NCI-H1930 (cell line): ENCODE measurements around the gene CDCA3.
"Not testable (repeated sequence)": the region's sequence is repeated elsewhere in the genome, so short reads cannot be mapped to it uniquely, and the experiment has no call there.

ENCODE experiments used
- DNase-seq, 2 experiments: peaks; one replicate each; lab custom pipeline; 2025; lab: John Stamatoyannopoulos, UW

Gene CDCA3

DNA sequence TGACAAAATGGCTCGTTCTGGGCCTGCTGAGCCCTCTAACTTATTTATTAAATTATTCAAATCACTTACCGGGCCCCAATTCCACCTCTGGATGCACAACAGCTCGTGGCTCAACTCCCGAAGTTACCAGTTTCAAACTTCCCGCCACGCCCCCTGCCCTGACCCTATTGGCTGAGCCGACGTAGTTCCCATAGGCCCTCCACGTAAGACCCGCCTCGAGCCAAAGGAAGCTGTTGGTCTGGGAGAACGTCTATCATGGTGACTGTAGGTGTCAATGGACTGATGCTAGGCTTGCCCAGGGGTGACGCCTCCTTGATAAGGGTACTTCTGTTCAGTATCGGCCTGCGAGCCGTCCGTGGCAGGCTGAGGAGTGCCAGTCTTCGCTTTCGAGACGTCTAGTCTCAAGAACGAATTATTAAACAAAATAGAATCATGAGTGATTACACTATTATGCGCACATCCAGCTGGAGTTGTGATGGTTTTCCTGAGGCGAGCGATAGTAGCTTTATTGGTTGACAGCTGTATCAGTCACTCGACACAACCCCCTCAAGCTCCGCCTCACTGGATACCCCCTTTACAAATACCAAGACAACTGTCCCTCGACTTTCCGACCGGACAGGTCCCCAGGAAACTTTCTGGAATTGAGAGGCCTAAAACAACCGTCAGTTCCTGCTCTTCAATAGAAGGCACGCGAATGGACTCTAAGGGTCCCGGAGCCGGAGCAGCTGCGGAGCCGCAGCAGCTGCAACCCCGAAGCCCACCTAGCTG lies at the start of gene CDCA3:
TSS of gene CDCA3 (minus strand) at position 134 of the 768 bp plus-strand sequence. CDS start 334 bp downstream, outside the sequence.
- DNase-seq: peak; percentile 97 to 98

DNA sequence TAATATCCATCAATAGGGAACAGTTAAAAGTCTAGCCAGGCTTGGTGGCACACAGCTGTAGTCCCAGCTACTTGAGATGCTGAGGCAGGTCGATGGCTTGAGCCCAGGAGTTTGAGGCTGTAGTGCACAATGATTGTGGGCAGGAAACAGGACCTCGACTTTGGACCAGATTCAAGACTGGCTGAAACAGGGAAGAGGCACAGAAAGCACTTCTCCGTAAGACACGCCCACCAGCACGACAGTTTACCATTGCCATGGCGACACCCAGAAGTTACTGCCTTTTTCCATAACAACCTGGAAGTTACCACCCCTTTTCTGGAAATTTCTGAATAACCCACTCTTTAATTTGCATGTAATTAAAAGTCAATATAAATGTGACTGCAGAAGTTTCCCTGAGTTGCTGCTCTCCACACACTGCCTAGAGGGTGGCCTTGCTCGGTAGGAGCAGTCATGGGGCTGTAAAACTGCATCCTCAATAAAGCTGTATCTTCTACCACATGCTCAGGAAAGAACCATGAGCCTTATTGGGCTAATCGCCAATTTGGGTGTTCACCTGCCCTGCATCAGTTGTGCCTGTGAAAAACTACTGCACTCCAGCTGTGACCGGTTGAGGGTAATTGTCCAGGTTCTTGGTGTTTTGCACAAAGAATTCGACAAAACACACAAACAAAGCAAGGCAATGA lies 48.9 kb upstream of the CDCA3 start:
- DNase-seq: no peak

DNA sequence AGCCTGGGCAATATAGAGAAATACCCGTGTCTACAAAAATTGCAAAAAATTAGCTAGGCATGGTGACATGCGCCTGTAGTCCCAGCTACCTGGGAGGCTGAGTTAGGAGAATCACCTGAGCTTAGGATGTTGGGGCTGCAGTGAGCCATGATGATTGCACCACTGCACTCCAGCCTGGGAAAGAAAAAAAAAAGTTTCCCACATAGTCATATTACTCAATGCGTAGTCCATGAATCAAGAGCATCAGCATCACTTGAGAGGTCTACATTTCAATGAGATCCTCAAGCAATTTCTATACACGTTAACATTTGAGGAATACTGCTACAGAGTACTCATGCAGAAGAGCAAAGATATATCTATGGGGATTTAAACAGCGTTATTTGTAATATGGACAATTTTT lies 48.3 kb upstream of the CDCA3 start:
- DNase-seq: no peak

DNA sequence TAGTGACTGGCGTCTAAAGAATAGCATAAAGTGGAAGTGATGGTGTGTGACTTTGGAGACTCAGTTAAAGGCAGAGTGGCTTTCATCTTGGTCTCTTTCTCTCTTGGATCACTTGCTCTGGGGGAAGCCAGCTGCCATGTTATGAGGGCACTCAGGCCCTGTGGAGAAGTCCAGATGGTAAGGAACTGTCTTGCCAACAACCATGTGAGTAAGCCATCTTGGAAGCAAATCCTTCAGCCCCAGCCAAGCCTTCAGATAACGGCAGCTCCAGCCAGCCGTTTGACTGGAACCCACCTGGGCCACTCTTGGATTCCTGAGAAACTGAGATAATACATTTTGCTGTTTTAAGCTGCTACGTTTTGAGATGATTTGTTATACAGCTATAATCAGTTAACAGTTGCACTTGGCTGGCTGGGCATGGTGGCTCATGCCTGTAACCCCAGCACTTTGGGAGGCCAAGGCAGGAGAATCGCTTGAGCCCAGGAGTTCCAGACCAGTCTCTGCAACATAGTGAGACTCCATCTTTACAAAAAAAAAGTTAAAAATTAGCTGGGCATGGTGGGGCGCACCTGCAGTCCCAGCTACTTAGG lies 45.9 kb upstream of the CDCA3 start:
- no peak for DNase-seq

DNA sequence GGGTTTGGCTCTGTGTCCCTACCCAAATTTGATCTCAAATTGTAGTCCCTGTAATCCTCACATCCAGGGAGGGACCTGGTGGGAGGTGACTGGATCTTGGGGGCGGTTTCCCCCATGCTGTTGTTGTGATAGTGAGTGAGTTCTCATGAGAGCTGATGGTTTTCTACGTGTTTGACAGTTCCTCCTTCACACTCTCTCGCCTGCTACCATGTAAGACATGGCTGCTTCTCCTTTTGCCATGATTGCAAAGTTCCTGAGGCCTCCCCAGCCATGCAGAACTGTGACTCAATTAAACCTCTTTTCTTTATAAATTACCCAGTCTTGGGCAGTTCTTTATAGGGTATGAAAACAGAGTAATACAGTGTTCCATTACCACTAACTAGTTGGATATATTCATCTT lies 43.2 kb upstream of the CDCA3 start:
- DNase-seq: no peak

DNA sequence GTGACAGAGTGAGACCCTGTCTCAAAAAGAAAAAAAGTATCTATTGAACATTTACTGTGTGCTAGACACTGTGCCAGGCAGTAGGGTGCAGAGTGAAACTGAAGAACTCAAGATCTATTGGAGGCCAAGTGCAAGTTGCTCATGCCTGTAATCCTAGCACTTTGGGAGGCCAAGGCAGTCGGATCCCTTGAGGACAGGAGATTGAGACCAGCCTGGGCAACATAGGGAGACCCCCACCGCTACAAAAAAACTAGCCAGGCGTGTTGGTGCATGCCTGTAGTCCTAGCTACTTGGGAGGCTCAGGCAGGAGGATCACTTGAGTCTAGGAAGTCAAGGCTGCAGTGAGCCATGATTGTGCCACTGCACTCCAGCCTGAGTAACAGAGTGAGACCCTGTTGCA lies 41.6 kb upstream of the CDCA3 start:
- DNase-seq: not testable (repeated sequence)

DNA sequence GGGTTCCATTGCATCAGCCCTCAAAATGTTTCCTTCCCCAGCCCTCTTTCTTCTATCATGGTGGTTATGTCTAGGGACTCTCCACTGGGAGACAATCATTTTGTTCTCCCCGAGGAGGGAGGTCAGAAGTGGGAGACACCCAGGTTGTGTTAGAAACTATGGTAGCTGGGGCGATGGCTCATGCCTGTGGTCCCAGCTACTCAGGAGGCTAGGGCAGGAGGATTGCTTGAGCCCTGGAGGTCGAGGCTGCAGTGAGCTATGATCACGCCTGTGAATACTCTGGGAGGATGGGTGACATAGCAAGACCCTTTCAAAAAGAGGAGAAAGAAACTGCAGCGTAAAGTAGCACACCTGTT lies 40.5 kb upstream of the CDCA3 start:
- no peak for DNase-seq

DNA sequence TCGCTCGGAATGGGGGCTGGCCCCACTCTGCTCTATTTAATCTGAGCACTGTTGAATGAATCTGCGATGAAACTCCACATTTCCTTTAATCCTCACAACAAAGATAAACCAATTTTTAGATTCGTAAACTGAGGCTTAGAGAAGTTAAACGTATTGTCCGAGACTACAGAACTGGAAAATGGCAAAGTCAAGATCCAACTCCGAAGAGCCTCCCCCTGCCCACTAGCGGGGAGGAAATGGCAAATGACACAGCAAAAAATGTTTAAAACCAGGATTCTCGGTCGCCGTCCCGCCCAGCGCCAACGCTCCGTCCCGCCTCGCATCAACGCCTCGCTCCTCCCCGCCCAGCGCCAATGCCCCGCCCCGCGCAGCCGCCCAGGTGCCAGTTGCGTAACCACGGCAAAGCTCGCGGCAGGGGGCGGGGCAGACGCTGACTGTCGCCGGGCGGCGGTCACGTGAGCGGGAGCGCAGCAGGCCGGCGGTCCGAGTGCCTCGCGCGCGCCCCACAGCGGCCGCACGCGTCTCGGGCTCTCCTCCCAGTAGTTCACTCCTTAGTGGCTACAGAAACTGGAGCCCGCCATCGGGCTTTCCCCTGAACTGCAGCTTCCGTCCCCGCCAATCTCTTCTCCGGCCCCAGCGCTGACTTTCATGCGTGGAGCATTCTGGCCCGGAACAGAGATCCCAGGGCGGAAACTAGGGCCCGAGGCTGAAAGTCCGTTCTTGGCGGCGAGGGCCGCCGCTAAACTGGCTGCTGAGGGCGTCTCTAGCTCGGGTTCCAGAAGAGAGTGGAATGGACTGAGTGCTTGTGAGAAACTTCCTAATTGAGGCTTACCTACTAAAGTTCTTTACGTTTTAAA lies 39.9 kb upstream of the CDCA3 start:
- DNase-seq: peak; percentile 96 to 99

DNA sequence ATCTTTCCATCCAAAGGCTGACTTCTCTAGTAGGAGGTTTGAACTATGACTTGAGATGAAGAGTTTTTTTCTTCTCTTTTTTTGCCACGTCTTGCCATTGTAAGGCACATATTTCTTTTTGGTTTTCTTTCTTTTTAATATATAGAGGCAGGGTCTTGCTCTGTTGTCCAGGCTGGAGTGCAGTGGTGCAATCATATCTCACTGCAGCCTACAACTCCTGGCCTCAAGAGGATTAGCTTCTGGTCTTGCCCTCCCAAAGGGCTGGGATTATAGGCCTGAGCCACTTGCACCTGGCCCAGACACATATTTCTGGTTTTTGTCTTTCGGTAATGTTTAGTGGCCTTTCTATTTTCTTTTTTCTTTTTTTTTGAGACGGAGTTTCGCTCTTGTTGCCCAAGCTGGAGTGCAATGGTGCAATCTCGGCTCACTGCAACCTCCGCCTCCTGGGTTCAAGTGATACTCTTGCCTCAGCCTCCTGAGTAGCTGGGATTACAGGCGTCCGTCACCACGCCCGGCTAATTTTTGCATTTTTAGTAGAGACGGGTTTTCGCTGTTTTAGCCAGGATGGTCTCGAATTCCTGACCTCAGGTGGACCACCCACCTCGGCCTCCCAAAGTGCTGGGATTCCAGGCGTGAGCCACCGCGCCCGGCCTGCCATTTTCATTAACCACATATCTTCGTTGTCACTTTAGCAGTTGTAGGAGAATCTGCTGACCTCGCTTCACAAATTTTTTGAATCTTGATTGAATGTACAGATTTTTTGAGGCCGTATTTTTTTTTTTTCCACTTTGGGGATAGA lies 38.9 kb upstream of the CDCA3 start:
- DNase-seq: not testable (repeated sequence)

DNA sequence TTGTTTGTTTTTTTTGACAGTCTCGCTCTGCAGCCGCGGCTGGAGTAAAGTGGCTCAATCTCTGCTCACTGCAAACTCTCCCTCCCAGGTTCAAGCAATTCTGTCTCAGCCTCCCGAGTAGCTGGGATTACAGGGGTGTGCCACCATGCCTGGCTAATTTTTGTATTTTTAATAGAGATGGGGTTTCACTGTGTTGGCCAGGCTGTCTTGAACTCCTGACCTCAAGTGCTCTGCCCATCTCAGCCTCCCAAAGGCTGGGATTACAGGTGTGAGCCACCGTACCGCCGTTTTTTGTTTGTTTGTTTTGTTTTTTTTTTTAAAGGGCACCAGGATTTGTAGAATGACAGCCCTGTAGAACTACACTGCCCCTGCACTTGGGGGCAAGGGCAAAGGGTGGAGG lies 37.7 kb upstream of the CDCA3 start:
- not testable (repeated sequence) for DNase-seq

DNA sequence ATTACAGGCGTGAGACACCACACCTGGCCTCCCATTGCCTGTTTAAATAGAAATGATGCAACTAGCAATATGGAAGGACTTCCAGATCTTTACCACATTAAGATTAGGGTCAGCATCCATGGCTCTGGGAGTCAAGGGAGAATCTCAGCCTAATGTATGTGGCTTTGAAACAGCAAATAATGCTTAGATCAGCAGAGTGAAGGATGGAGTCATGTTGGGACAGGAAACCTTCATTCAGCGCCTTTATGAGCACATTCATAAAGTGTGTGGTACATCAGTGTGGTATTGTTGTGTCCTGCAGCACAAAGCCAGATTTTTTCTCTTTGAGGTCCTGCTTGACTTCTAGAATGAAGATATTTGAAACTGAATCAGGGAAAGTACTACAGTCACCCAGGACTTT lies 37.3 kb upstream of the CDCA3 start:
- DNase-seq: no peak

DNA sequence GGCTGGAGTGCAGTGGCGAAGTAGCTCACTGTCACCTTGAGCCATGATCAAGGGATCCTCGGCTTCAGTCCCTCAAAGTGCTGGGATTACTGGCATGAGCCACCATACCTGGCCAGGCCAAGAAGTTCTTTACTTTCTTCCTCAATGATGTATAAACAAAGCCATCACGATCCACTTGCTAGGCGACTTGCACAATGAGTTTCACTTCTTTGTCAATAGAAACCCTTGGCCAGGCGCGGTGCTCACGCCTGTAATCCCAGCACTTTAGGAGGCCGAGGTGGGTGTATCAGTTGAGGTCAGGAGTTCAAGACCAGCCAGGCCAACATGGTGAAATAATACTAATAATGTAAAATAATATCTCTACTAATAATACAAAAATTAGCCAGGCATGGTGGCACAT lies 36.4 kb upstream of the CDCA3 start:
- no peak for DNase-seq

DNA sequence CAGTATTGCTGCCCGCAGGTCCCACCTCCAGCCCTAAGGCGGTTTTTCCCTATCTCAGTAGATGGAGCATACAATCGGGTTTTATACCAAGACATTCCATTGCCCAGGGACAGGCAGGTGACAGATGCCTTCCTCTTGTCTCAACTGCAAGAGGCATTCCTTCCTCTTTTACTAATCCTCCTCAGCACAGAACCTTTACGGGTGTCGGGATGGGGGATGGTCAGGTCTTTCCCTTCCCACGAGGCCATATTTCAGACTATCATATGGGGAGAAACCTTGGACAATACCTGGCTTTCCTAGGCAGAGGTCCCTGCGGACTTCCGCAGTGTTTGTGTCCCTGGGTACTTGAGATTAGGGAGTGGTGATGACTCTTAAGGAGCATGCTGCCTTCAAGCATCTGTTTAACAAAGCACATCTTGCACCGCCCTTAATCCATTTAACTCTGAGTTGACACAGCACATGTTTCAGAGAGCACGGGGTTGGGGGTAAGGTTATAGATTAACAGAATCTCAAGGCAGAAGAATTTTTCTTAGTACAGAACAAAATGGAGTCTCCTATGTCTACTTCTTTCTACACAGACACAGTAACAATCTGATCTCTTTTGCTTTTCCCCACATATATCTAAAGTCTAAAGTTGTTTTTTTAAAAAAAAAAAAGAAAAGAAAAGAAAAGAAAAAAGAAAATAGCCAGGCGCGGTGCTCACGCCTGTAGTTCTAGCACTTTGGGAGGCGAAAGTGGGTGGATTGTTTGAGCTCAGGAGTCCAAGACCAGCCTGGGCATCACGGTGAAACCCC lies 35.3 kb upstream of the CDCA3 start:
- not testable (repeated sequence) for DNase-seq

DNA sequence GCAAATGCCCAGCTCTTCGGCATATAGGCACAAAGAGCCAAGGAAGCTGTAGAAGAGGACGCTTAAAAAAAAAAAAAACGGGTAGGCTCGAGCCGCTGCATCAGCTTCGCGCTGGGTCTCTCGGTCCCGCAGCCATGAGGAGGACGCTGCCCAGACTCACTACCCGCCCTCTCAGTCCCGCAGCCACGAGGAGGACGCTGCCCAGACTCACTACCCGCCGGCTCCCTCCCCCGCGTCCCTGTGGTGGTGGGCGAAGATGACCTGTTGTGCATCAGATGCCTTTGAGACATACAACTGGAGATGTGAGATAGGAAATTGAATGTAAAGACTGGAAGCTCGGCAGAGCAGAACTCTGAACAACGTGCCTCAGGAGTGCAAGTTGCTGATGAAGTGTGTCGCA lies 33.5 kb upstream of the CDCA3 start:
- no peak for DNase-seq

DNA sequence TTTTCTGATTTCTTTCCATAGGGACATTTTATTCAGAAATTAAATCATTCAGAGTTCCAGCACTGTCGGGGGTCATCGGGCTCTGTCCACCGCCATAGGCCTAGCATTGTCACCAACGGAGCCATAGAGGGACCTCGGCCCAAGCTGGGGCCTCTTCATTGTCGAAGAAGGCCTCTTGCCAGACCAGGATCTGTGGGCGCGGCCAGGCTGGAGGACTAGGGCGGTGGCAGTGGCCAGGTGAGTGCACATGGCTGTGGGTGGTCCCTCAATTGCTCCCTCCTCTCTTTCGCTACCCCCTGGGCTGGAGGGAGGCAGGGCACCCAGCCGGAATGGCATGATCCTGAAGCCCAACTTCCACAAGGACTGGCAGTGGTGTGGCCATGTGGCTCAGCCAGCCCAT lies 32.6 kb upstream of the CDCA3 start:
- DNase-seq: no peak

DNA sequence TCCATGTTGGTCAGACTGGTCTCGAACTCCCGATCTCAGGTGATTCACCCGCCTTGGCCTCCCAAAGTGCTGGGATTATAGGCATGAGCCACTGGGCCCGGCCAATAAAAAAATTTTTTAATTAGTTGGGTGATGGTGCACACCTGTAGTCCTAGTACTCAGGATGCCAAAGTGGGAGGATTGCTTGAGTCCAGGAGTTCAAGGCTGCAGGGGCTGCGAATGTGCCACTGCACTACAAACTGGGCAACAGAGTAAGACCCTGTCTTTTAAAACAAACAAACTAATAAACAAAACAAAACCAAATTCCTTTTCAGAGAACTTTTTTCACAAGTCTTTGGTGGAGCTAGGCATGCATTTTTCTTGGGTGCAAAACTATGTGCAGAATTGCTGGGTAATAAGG lies 32.2 kb upstream of the CDCA3 start:
- no peak for DNase-seq

DNA sequence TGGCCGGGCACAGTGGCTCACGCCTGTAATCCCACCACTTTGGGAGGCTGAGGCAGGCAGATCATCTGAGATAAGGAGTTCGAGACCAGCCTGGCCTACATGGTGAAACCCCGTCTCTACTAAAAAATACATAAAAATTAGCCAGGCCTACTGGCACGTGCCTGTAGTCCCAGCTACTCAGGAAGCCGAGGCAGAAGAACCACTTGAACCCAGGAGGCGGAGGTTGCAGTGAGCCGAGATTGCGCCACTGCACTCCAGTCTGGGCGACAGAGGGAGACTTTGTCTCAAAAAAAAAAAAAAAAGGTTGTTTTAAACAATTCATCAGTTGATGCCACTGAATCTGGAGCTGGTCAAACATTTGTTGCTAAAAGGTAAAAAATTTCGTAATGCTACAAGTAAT lies 28.7 kb upstream of the CDCA3 start:
- not testable (repeated sequence) for DNase-seq

DNA sequence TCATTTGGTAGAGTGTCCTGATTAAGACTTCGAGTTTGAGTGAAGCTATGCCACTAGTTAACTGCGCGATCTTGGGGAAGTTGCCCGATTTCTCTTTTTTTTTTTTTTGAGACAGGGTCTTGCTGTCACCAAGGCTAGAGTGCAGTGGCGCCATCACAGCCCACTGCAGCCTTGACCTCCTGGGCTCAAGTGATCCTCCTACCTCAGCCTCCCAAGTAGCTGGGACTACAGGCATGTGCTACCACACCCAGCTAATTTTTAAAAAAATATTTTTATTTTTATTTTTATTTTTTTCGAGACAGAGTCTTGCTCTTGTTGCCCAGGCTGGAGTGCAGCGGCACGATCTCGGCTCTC lies 22.9 kb upstream of the CDCA3 start:
- not testable (repeated sequence) for DNase-seq

DNA sequence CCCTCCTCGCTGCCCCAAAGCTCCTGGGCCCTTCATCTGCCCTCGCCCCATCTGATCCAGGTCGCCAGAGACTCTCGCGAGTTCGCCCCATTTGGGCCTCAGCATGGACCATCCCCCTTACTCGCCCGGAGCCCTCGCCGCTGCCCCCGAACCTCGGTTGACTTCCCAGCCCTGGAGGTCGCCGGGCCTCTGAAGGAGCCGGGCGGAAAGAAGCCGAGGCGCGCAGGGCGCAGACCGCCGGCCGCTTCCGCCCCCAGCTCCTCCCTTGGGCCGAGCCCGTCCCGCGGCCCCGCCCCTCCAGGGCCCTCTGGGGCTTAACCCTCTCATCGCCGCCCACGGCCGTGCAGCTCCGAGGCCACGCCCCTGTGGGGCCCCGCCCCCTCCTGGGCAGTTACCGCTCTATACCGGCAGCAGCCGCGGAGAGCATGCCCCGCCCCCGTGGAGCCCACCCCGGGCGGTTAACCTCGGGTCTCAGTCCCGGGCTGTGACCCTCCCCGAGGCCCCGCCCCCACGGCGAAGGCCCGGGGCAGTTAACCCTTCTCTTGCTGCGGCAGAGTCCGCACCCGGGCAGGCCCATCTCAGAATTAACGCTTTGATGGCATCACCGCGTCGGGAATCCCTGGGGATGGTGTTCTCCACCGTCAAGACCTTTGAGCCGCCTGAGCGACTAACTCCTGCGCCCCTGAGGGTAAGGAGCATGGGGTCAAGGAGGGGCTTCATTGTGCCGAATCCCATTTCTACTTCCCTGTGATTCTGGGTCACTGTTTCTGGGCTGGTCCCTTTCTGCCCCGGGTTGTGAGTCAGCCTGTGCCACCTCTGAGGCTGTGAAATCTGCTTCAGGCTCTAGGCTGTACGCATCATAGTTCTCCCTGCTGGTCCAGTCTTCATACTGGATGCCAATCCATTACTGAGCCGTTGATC lies 22.3 kb upstream of the CDCA3 start, which contains the start of gene SPSB2:
TSS of gene SPSB2 (minus strand) at position 210 of the 921 bp plus-strand sequence. CDS start 402 bp downstream, outside the sequence.
- peak; percentile 96 to 98 for DNase-seq
